ENCODE results near the gene IGFLR1. TPM values are rescaled to one million over a fixed set of nuclear protein-coding genes. Genes with fewer than 3 reads are reported as not detected.

IGFLR1 gene
- polyA plus RNA-seq, 3 donors: 80.5 to 144 (median 119) TPM

DNA sequence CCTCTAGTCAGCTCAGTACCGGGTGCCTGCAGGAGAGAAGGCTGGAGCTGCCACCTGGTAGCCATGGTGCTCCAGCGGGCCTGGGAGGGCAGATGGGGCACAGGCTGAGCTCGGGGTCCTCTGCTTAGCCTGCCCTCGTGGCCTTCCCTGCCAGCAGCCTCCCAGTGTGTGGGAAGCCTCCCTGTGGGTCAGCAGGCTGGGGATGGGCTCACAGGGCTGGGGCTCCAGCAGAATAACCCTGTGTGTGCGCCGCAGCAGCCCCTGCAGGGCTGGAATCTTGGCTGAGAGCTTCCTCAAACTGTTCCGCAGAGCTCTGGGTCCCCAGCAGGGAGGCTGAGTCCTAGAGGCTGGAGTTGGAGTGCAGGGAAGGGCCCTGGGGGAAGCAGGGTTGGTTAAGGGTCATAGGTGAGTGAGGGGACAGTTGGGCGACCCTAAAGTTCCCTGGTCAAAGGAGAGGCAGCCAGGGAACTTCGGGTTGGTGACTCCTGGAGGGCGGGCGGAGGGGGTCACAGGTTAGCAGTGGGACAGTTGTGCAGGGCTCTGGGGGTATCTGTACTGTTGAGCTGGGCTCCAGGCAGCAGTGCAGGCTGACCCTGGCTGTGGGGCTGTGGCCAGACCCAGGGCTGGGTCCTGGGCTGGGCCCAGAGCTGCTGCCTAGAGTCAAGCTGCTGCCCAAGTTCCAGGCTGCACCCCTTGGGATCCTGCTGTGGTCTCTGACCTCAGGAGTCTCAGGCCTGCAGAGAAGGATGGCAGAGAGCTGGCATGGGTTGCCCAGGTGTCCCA is 47.1 kb upstream of the IGFLR1 start:
- Mint-ChIP-seq H3K4me3 (no peak overlapping the region), H3K27me3 (ENCODE audit: low read depth in 3 of 3) (peaks cover 2 to 10% (median 9%) of the 10 kb centered on the region in 3 donors), H3K4me1 (no peaks in the 10 kb centered on the region), H3K9me3 (no peaks in the 10 kb centered on the region), H3K27ac (no peak overlapping the region), H3K36me3 (peaks cover 10 to 19% of the 10 kb centered on the region in 2 donors)
- 90% methylated on average over 11 of the region's 11 CpGs for WGBS (ENCODE audit: insufficient coverage)
- no peak overlapping the region for H3K9ac ChIP-seq (ENCODE audit: insufficient read depth, low read length, poor library complexity, severe bottlenecking)
- H3K79me2 ChIP-seq (ENCODE audit: insufficient read depth, low read length): no peaks in the 10 kb centered on the region
- H3K36me3 ChIP-seq (replicated peaks in 1 of 2; ENCODE audit: control insufficient read depth in 1 of 2, insufficient read depth in 2 of 2, low read length in 2 of 2): peaks cover 7% of the 10 kb centered on the region in 2 donors
- H3K27me3 ChIP-seq (ENCODE audit: control insufficient read depth in 2 of 2, insufficient read depth in 2 of 2, low read length in 2 of 2): no peaks in the 10 kb centered on the region
- no peaks in the 10 kb centered on the region for H3K4me1 ChIP-seq (ENCODE audit: control insufficient read depth in 1 of 2, insufficient read depth in 2 of 2, low read length in 2 of 2)
- no peaks in the 10 kb centered on the region for H3K9me3 ChIP-seq (replicated peaks in 1 of 2; ENCODE audit: control insufficient read depth in 1 of 2, insufficient read depth in 1 of 2, low read length in 2 of 2)
- DNase-seq: no peak
- no peak overlapping the region for H3K4me2 ChIP-seq (replicated peaks; ENCODE audit: extremely low read depth, low read length, poor library complexity, severe bottlenecking)
- no peaks in the 10 kb centered on the region for H4K20me1 ChIP-seq (ENCODE audit: insufficient read depth, low read length)
- no peak overlapping the region for H3K27ac ChIP-seq (ENCODE audit: low read depth in 1 of 2, low read length in 2 of 2)
- H3K4me3 ChIP-seq (replicated peaks in 1 of 3; ENCODE audit: low read depth in 2 of 3, low read length in 3 of 3): no peak overlapping the region
- intact Hi-C loops (cut with micrococcal nuclease): no loop called here
- no peak overlapping the region for H2AFZ ChIP-seq (ENCODE audit: insufficient read depth, low read depth, low read length, poor library complexity, severe bottlenecking)
- TF ChIP-seq, protein P1, sequence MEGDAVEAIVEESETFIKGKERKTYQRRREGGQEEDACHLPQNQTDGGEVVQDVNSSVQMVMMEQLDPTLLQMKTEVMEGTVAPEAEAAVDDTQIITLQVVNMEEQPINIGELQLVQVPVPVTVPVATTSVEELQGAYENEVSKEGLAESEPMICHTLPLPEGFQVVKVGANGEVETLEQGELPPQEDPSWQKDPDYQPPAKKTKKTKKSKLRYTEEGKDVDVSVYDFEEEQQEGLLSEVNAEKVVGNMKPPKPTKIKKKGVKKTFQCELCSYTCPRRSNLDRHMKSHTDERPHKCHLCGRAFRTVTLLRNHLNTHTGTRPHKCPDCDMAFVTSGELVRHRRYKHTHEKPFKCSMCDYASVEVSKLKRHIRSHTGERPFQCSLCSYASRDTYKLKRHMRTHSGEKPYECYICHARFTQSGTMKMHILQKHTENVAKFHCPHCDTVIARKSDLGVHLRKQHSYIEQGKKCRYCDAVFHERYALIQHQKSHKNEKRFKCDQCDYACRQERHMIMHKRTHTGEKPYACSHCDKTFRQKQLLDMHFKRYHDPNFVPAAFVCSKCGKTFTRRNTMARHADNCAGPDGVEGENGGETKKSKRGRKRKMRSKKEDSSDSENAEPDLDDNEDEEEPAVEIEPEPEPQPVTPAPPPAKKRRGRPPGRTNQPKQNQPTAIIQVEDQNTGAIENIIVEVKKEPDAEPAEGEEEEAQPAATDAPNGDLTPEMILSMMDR (IDR thresholded peaks at IDR 0.05): no peak

DNA sequence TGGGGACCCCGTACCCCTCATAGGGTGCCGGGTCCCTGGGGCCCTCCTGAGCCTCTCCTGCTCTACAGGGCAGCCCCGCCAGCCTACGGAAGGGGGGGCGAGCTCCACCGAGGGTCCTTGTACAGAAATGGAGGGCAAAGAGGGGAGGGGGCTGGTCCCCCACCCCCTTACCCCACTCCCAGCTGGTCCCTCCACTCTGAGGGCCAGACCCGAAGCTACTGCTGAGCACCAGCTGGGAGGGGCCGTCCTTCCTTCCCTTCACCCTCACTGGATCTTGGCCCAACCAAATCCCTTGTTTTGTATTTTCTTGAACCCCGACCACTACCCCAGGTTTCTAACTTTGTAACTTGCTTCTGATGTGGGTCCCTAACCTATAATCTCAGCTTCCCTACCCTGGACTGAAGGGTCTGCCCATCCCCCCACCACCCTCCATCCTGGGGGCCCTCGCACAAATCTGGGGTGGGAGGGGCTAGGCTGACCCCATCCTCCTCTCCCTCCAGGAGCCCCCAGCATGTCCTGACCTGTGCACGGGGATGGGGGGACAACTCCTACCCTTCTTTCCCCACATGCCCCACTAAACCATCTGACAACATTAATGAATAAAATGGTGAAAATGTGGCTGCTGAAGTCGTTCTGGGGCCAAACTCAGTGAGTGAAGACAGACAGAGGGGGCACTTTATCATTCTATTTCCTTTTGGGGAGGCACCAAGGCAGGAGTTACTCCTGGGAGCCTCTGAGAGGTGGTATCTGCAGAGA is 46.1 kb upstream of the IGFLR1 start:
- Histone ChIP-seq H3K9me3 (replicated peaks in 1 of 2; ENCODE audit: control insufficient read depth in 1 of 2, insufficient read depth in 1 of 2, low read length in 2 of 2) (no peaks in the 10 kb centered on the region), H3K4me3 (replicated peaks in 1 of 3; ENCODE audit: low read depth in 2 of 3, low read length in 3 of 3) (no peak overlapping the region), H2AFZ (ENCODE audit: insufficient read depth, low read depth, low read length, poor library complexity, severe bottlenecking) (no peak overlapping the region), H3K9ac (ENCODE audit: insufficient read depth, low read length, poor library complexity, severe bottlenecking) (no peak overlapping the region), H3K79me2 (ENCODE audit: insufficient read depth, low read length) (no peaks in the 10 kb centered on the region), H3K27ac (ENCODE audit: low read depth in 1 of 2, low read length in 2 of 2) (no peak overlapping the region), H3K36me3 (replicated peaks in 1 of 2; ENCODE audit: control insufficient read depth in 1 of 2, insufficient read depth in 2 of 2, low read length in 2 of 2) (peaks cover 7 to 13% of the 10 kb centered on the region in 2 donors), H3K4me1 (ENCODE audit: control insufficient read depth in 1 of 2, insufficient read depth in 2 of 2, low read length in 2 of 2) (no peaks in the 10 kb centered on the region), H4K20me1 (ENCODE audit: insufficient read depth, low read length) (no peaks in the 10 kb centered on the region), H3K4me2 (replicated peaks; ENCODE audit: extremely low read depth, low read length, poor library complexity, severe bottlenecking) (no peak overlapping the region), H3K27me3 (ENCODE audit: control insufficient read depth in 2 of 2, insufficient read depth in 2 of 2, low read length in 2 of 2) (no peaks in the 10 kb centered on the region)
- Mint-ChIP-seq H3K4me1 (no peaks in the 10 kb centered on the region), H3K4me3 (no peak overlapping the region), H3K9me3 (no peaks in the 10 kb centered on the region), H3K27me3 (ENCODE audit: low read depth in 3 of 3) (peaks cover 0 to 4% (median 3%) of the 10 kb centered on the region in 3 donors), H3K27ac (no peak overlapping the region), H3K36me3 (peaks cover 11 to 26% of the 10 kb centered on the region in 2 donors)
- TF ChIP-seq, protein P1 (IDR thresholded peaks at IDR 0.05): no peak
- intact Hi-C loops (cut with micrococcal nuclease): no loop called here
- 96% methylated on average over 3 of the region's 12 CpGs for WGBS (ENCODE audit: insufficient coverage)
- DNase-seq: no peak
